NCI-H2227 treated with DMSO at 0.1 percent for 48 hours (cell line): ENCODE data around the gene EXOSC7.

ENCODE experiments used
- DNase-seq: peaks from one replicate; lab custom pipeline; 2025; lab: John Stamatoyannopoulos, UW

The EXOSC7 gene

GRCh38 chr3:45055032-45055410 lies 79.0 kb downstream of the EXOSC7 start:
- DNase-seq: no peak

DNA sequence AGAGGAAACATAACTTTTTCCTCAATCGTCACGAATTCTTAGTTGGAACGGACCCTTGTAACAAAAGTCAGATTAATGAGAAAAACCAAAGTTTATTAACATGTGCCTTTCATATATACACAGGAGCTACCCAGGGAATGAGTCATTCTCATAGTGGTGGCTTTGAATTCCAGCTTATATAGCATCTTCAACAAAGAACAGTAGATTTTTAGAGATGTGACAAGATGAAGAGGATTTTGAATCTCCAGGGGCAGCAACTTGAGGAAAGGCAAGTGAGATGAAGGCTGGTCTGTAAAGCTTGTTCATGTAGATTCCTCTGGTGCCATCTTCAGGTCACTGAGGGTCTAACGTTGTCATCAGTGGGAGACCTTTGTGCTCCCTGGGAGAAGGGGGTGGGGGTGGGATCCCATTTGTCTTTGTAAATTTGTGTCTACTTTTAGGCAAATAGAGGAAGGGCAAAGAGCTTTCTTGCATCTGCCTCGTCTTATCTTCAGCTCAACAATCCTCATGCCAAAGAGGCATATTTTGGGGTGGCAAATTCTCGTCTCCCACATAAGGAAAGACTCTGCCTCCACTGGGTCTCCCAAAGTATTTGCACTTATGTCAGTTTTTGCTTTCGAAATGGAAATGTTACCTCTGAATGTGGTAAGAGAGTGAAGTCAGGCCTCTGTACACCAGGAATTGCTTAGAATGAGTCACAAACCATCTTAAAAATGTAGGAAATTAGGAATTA lies 79.5 kb downstream of the EXOSC7 start:
- no peak for DNase-seq

DNA sequence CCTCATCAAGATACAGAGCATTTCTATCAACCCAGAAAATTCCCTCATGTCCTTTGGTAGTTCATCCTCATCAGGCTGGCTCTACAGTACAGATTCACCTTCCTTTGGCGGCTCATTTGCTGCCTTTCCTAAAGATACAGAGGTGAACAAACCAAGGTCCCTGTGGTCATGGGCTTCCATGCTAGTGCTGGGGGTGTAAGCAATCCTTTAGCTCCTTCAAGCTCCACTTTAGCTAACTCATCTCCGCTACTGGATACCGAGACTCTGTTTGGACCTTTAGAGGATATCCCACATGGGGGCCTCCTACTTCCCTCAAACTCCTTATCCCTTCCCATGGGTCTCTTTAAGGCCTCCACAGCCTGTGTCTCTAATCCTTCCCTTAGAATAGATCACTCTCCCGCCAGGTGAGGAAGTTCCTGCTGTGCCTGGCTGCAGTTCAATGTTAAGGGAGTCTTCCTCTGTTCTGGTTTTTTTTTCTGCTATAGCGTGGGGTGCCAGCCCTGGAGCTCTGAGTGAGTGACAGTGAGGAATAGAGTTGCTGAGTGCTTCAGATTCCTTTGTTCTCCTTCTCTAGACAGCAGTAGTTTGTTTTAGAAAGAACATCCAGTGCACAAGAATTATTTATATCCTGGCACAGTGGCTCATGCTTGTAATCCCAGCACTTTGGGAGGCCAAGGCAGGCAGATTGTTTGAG lies 80.7 kb downstream of the EXOSC7 start:
- DNase-seq: no peak

GRCh38 chr3:45057557-45057956 lies 81.5 kb downstream of the EXOSC7 start:
- no peak for DNase-seq

GRCh38 chr3:45059132-45059531 lies 83.1 kb downstream of the EXOSC7 start:
- no peak for DNase-seq

GRCh38 chr3:45060165-45060892 lies 84.3 kb downstream of the EXOSC7 start:
- DNase-seq: no peak
